Fibroblast of lung (primary cell): Measurements from ENCODE around the gene RAI1. TPM values are rescaled to one million over a fixed set of nuclear protein-coding genes. Genes with fewer than 3 reads are reported as not detected.

Experiments
- DNase-seq, 2 donors: peaks; one replicate each; pipeline versions ENCODE4 v3.0.0 to v3.0.0-alpha.2; 2010; ENCODE audit warnings: low read depth in 2 of 2
- H2AFZ ChIP-seq: 2 replicates; pipeline ENCODE4 v1.5.1; 2012; ENCODE audit warnings: low read length, control low read depth, inconsistent platforms
- H3K27ac ChIP-seq: 2 replicates; pipeline ENCODE4 v1.5.1; 2011; ENCODE audit warnings: low read length, control low read depth; ENCODE audit not compliant: insufficient read depth
- H3K27me3 ChIP-seq: 2 replicates; pipeline ENCODE4 v1.5.1; 2011; ENCODE audit warnings: mild to moderate bottlenecking, low read length; ENCODE audit not compliant: control insufficient read depth, insufficient read depth
- H3K36me3 ChIP-seq: 2 replicates; pipeline ENCODE4 v1.5.1; 2011; ENCODE audit warnings: low read length; ENCODE audit not compliant: control insufficient read depth, insufficient read depth
- H3K4me1 ChIP-seq: 2 replicates; pipeline ENCODE4 v1.5.1; 2011; ENCODE audit warnings: low read length; ENCODE audit not compliant: control insufficient read depth, insufficient read depth; ENCODE audit errors: extremely low read depth
- H3K4me2 ChIP-seq: 2 replicates; pipeline ENCODE4 v1.5.1; 2011; ENCODE audit warnings: low read length, control low read depth; ENCODE audit not compliant: insufficient read depth; ENCODE audit errors: extremely low read depth
- H3K4me3 ChIP-seq, 4 experiments: fragments of 200-600 bp in 1 of 4; sonication (generic) in 1 of 4; replicated peaks in 1 of 4; 2 replicates each; pipeline ENCODE4 v1.5.1; 2011 to 2016; ENCODE audit warnings: low read length in 4 of 4, low read depth in 3 of 4, mild to moderate bottlenecking in 3 of 4, control low read depth in 2 of 4, inconsistent platforms in 1 of 4, mixed read lengths in 1 of 4; ENCODE audit not compliant: insufficient read depth in 1 of 4; ENCODE audit errors: control extremely low read depth in 1 of 4
- H3K79me2 ChIP-seq: 2 replicates; pipeline ENCODE4 v1.5.1; 2012; ENCODE audit warnings: mild to moderate bottlenecking, low read length, inconsistent platforms; ENCODE audit not compliant: control insufficient read depth, insufficient read depth
- H3K9ac ChIP-seq: 2 replicates; pipeline ENCODE4 v1.5.1; 2011; ENCODE audit warnings: mild to moderate bottlenecking, low read length, control low read depth; ENCODE audit not compliant: insufficient read depth
- H3K9me3 ChIP-seq: 2 replicates; pipeline ENCODE4 v1.5.1; 2012; ENCODE audit warnings: low read depth, low read length; ENCODE audit not compliant: control insufficient read depth, insufficient read depth
- H4K20me1 ChIP-seq: 2 replicates; pipeline ENCODE4 v1.5.1; 2011; ENCODE audit warnings: low read length; ENCODE audit not compliant: control insufficient read depth, insufficient read depth; ENCODE audit errors: extremely low read depth
- CTCF ChIP-seq, 2 donors: IDR thresholded peaks in 1 of 2; conservative IDR thresholded peaks in 1 of 2; 1 replicate in 1 of 2; 2 replicates in 1 of 2; pipeline ENCODE4 v1.5.1; 2011 to 2012; ENCODE audit warnings: low read length in 2 of 2, control low read depth in 1 of 2, inconsistent platforms in 1 of 2, low read depth in 1 of 2, mild to moderate bottlenecking in 1 of 2
- EZH2 ChIP-seq: IDR thresholded peaks from 2 replicates; pipeline ENCODE4 v1.5.1; 2012; ENCODE audit warnings: low read length, control low read depth, mild to moderate bottlenecking; ENCODE audit errors: missing control alignments
- polyA plus RNA-seq, 2 donors: library from polyadenylated mRNA; depleted of rRNA in 1 of 2; stranded (reverse) in 1 of 2; unstranded in 1 of 2; fragments of >200 nt; gene quantifications; 2 replicates each; pipeline ENCODE4 v1.2.1, GENCODE V29; 2011 to 2012; ENCODE audit warnings: missing spikeins in 1 of 2
- total RNA-seq: library from RNA; depleted of rRNA; stranded (reverse); fragments of >200 nt; gene quantifications from 2 replicates; pipeline ENCODE4 v1.2.1, GENCODE V29; 2014

Gene RAI1
- total and polyA plus RNA-seq, 2 donors (not counting 1 experiment from before 2014, with no cell fraction given) = 2.1 to 6.6 TPM

- H2AFZ ChIP-seq = no peak overlapping the region
- no peaks in the 10 kb centered on the region for H3K9me3 ChIP-seq
- H3K4me1 ChIP-seq = peaks cover 40% of the 10 kb centered on the region
- peaks cover 2% of the 10 kb centered on the region for H3K36me3 ChIP-seq
- peak in 1 of 2 donors; percentile 25 for DNase-seq
- peaks cover 55% of the 10 kb centered on the region for H3K79me2 ChIP-seq
- H3K4me2 ChIP-seq = no peak overlapping the region
- no peak overlapping the region for H3K4me3 ChIP-seq
- no peaks in the 10 kb centered on the region for H3K27me3 ChIP-seq
- peak overlapping the region; percentile 48 for H3K9ac ChIP-seq
- no peaks in the 10 kb centered on the region for H4K20me1 ChIP-seq
- H3K27ac ChIP-seq = peak overlapping the region; percentile 91
- TF ChIP-seq EZH2 = no peak
- no peak for TF ChIP-seq CTCF (conservative IDR thresholded peaks at IDR 0.05 in 1 of 2, IDR thresholded peaks at IDR 0.05 in 1 of 2; ENCODE audit: low read depth in 1 of 2, low read length in 2 of 2)
Observed at GRCh38 chr17:17711641-17712162, 30.4 kb downstream of the RAI1 start.

GRCh38 chr17:17712268-17712924 lies 31.1 kb downstream of the RAI1 start:
- Histone ChIP-seq H3K79me2 (peaks cover 57% of the 10 kb centered on the region), H3K4me2 (peak overlapping the region; percentile 71), H3K4me3 (no peak overlapping the region), H3K9me3 (no peaks in the 10 kb centered on the region), H3K27ac (peak overlapping the region; percentile 91), H4K20me1 (no peaks in the 10 kb centered on the region), H3K36me3 (peaks cover 2% of the 10 kb centered on the region), H3K9ac (peak overlapping the region; percentile 8), H2AFZ (no peak overlapping the region), H3K27me3 (no peaks in the 10 kb centered on the region), H3K4me1 (peaks cover 45% of the 10 kb centered on the region)
- no peak for TF ChIP-seq CTCF (conservative IDR thresholded peaks at IDR 0.05 in 1 of 2, IDR thresholded peaks at IDR 0.05 in 1 of 2; ENCODE audit: low read depth in 1 of 2, low read length in 2 of 2)
- no peak for TF ChIP-seq EZH2
- peak; percentile 80 to 88 for DNase-seq

GRCh38 chr17:17713839-17714238 lies 32.6 kb downstream of the RAI1 start:
- peak overlapping the region; percentile 20 for H3K27ac ChIP-seq
- H2AFZ ChIP-seq = no peak overlapping the region
- peaks cover 1% of the 10 kb centered on the region for H4K20me1 ChIP-seq
- no peaks in the 10 kb centered on the region for H3K27me3 ChIP-seq
- H3K4me2 ChIP-seq = peak overlapping the region; percentile 44
- no peaks in the 10 kb centered on the region for H3K9me3 ChIP-seq
- TF ChIP-seq CTCF (conservative IDR thresholded peaks at IDR 0.05 in 1 of 2, IDR thresholded peaks at IDR 0.05 in 1 of 2; ENCODE audit: low read depth in 1 of 2, low read length in 2 of 2) (no peak), EZH2 (no peak)
- H3K4me1 ChIP-seq = peaks cover 45% of the 10 kb centered on the region
- peak overlapping the region; percentile 16 for H3K9ac ChIP-seq
- DNase-seq = peak; percentile 50 to 84
- H3K79me2 ChIP-seq = peaks cover 59% of the 10 kb centered on the region
- H3K4me3 ChIP-seq = no peak overlapping the region
- H3K36me3 ChIP-seq = peaks cover under 1% of the 10 kb centered on the region
